A673 (cell line): Measurements from ENCODE around the gene SMOC2.

Experiments used
- CTCF ChIP-seq: fragments of 300-800, 200-600 bp; sonication (generic); conservative IDR thresholded peaks from 2 replicates; pipeline ENCODE4 v1.5.1; 2017; ENCODE audit warnings: low read depth, mild to moderate bottlenecking, antibody characterized with exemption, low read length, moderate library complexity, mixed read lengths
- EZH2 ChIP-seq: fragments of 200-600 bp; sonication (generic); IDR thresholded peaks from 2 replicates; pipeline ENCODE4 v1.6.1; 2017; ENCODE audit warnings: borderline replicate concordance, low read depth, mild to moderate bottlenecking, mixed read lengths, antibody characterized with exemption, low read length; ENCODE audit not compliant: poor library complexity, severe bottlenecking

DNA sequence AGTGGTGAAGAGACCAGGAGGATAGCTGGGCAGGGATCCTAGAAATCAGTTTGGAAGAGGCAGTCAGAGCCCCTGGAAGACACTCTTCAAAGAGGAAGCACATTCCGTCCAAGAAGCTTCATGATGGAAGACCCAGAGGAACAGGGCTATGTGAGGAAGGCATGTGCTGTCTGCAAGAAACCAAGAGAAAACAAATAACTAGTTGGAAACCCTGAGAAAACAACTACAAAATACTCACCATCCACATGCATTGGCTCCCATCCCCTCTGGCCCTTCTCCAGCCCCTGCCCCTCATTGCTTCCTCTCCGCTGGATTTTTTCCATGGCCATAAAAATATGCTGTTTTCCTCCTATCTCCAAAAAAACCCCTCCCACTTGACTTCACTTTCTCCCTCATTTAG is 40.9 kb upstream of the SMOC2 start:
- no peak for TF ChIP-seq CTCF
- no peak for TF ChIP-seq EZH2
